Measurements from ENCODE around the gene EPHA4. TPM values are rescaled to one million over a fixed set of nuclear protein-coding genes. Genes with fewer than 3 reads are reported as not detected.

EPHA4 gene
- total and polyA plus RNA-seq, 2 donors (not counting 1 experiment from before 2014, with no cell fraction given) = 10.7 to 54.9 TPM

DNA sequence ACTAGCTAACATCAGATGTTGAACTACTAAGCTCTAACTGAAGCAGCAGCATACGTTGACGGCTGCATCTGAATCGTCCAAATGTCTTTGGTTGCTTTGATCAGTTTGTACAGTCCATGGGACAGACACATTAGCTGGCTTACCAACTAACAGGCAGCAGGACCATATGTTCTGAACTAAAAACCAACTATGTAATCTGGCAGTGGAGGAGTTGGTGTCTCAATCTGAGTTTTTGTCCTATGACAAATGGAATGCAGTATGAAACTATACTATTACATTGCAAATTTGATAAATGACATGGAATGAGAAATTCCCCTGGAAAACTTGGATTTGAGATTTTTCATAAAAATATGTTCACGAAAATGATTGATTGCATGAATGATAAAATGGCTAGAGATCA lies 79.5 kb downstream of the EPHA4 start:
- H3K4me1 Mint-ChIP-seq = peaks cover 6% of the 10 kb centered on the region
- TF ChIP-seq, protein P1, sequence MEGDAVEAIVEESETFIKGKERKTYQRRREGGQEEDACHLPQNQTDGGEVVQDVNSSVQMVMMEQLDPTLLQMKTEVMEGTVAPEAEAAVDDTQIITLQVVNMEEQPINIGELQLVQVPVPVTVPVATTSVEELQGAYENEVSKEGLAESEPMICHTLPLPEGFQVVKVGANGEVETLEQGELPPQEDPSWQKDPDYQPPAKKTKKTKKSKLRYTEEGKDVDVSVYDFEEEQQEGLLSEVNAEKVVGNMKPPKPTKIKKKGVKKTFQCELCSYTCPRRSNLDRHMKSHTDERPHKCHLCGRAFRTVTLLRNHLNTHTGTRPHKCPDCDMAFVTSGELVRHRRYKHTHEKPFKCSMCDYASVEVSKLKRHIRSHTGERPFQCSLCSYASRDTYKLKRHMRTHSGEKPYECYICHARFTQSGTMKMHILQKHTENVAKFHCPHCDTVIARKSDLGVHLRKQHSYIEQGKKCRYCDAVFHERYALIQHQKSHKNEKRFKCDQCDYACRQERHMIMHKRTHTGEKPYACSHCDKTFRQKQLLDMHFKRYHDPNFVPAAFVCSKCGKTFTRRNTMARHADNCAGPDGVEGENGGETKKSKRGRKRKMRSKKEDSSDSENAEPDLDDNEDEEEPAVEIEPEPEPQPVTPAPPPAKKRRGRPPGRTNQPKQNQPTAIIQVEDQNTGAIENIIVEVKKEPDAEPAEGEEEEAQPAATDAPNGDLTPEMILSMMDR (IDR thresholded peaks at IDR 0.05) = no peak
- TF ChIP-seq EZH2 (IDR thresholded peaks at IDR 0.05; ENCODE audit: borderline replicate concordance, insufficient read depth, low read depth, low read length, poor library complexity, severe bottlenecking) = no peak
- H3K27me3 Mint-ChIP-seq = no peaks in the 10 kb centered on the region
- Histone ChIP-seq H3K9ac (ENCODE audit: low read length) (no peak overlapping the region), H3K4me3 (ENCODE audit: control extremely low read depth in 1 of 5, extremely low read depth in 1 of 5, insufficient read depth in 1 of 5, low read depth in 2 of 5, low read length in 4 of 5) (no peak overlapping the region), H3K79me2 (ENCODE audit: control insufficient read depth, insufficient read depth, low read length) (no peaks in the 10 kb centered on the region), H3K4me2 (replicated peaks; ENCODE audit: low read depth, low read length, poor library complexity, severe bottlenecking) (no peak overlapping the region), H3K27me3 (replicated peaks in 1 of 4; ENCODE audit: control extremely low read depth in 1 of 4, control insufficient read depth in 3 of 4, insufficient read depth in 4 of 4, low read length in 3 of 4) (no peaks in the 10 kb centered on the region), H3K9me3 (ENCODE audit: control extremely low read depth in 1 of 3, control insufficient read depth in 2 of 3, insufficient read depth in 1 of 3, low read length in 2 of 3) (no peaks in the 10 kb centered on the region), H3K36me3 (replicated peaks in 1 of 2; ENCODE audit: control extremely low read depth in 1 of 2, control insufficient read depth in 1 of 2, extremely low read depth in 1 of 2, insufficient read depth in 2 of 2, low read length in 1 of 2) (no peaks in the 10 kb centered on the region), H2AFZ (ENCODE audit: insufficient read depth, low read depth, low read length, poor library complexity, severe bottlenecking) (no peak overlapping the region), H4K20me1 (ENCODE audit: control insufficient read depth, insufficient read depth, low read length, poor library complexity, severe bottlenecking) (no peaks in the 10 kb centered on the region), H3K27ac (ENCODE audit: low read length in 2 of 2) (no peak overlapping the region), H3K4me1 (ENCODE audit: control insufficient read depth in 2 of 2, insufficient read depth in 2 of 2, low read length in 2 of 2) (peaks cover 0 to 5% of the 10 kb centered on the region in 2 donors)
- H3K27ac Mint-ChIP-seq = no peak overlapping the region
- CTCF ChIA-PET = no interaction called here
- intact Hi-C loops (cut with micrococcal nuclease) = no loop called here
- DNase-seq = no peak
- H3K9me3 Mint-ChIP-seq (ENCODE audit: insufficient read depth) = no peaks in the 10 kb centered on the region
- POLR2A ChIA-PET = no interaction called here
- WGBS (ENCODE audit: insufficient coverage) = 94% methylated on average over 3 of the region's 4 CpGs
- H3K4me3 Mint-ChIP-seq = no peak overlapping the region
- no peak for ATAC-seq (ENCODE audit: low read depth)

DNA sequence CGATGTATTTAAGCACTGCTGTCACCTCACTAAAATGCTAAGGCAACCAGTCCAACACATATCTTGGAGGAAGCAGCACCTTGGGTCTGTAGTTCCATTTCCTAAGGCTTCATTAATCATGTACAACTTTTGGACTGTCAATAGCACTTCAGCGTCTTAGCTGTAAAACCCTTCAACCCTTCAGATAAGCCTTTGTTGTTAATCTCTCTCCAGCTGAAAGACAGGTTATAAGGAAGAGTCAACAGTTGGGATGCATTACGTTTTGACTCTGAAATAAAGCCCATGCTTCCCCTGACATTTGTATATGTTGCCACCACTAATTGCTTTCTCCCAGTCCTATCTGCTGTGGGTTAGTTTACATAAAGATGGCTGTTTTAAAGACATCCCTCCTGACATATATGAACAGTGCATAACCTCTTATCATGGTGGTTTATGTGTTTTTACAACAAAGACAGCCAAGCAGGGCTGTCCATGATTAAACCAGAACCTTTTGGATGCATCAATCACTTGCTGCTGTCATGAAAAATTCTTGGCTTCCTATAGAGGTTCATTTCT lies 81.5 kb downstream of the EPHA4 start:
- Histone ChIP-seq H2AFZ (ENCODE audit: insufficient read depth, low read depth, low read length, poor library complexity, severe bottlenecking) (no peak overlapping the region), H3K79me2 (ENCODE audit: control insufficient read depth, insufficient read depth, low read length) (no peaks in the 10 kb centered on the region), H3K36me3 (replicated peaks in 1 of 2; ENCODE audit: control extremely low read depth in 1 of 2, control insufficient read depth in 1 of 2, extremely low read depth in 1 of 2, insufficient read depth in 2 of 2, low read length in 1 of 2) (no peaks in the 10 kb centered on the region), H3K9me3 (ENCODE audit: control extremely low read depth in 1 of 3, control insufficient read depth in 2 of 3, insufficient read depth in 1 of 3, low read length in 2 of 3) (no peaks in the 10 kb centered on the region), H3K27me3 (replicated peaks in 1 of 4; ENCODE audit: control extremely low read depth in 1 of 4, control insufficient read depth in 3 of 4, insufficient read depth in 4 of 4, low read length in 3 of 4) (no peaks in the 10 kb centered on the region), H4K20me1 (ENCODE audit: control insufficient read depth, insufficient read depth, low read length, poor library complexity, severe bottlenecking) (no peaks in the 10 kb centered on the region), H3K4me2 (replicated peaks; ENCODE audit: low read depth, low read length, poor library complexity, severe bottlenecking) (no peak overlapping the region), H3K27ac (ENCODE audit: low read length in 2 of 2) (no peak overlapping the region), H3K4me3 (ENCODE audit: control extremely low read depth in 1 of 5, extremely low read depth in 1 of 5, insufficient read depth in 1 of 5, low read depth in 2 of 5, low read length in 4 of 5) (no peak overlapping the region), H3K4me1 (ENCODE audit: control insufficient read depth in 2 of 2, insufficient read depth in 2 of 2, low read length in 2 of 2) (peaks cover 4 to 5% of the 10 kb centered on the region in 2 donors), H3K9ac (ENCODE audit: low read length) (no peak overlapping the region)
- no peak for ATAC-seq (ENCODE audit: low read depth)
- Mint-ChIP-seq H3K27ac (no peak overlapping the region), H3K9me3 (ENCODE audit: insufficient read depth) (no peaks in the 10 kb centered on the region), H3K27me3 (no peaks in the 10 kb centered on the region), H3K4me3 (no peak overlapping the region), H3K4me1 (peaks cover 12% of the 10 kb centered on the region)
- TF ChIP-seq, protein P1 (IDR thresholded peaks at IDR 0.05) = no peak
- TF ChIP-seq EZH2 (IDR thresholded peaks at IDR 0.05; ENCODE audit: borderline replicate concordance, insufficient read depth, low read depth, low read length, poor library complexity, severe bottlenecking) = no peak
- CTCF ChIA-PET = interaction anchor here (0.7 kb wide), 1 partner anchor 1038 kb away, joined by 5 read pairs; no protein-coding TSS in a partner anchor
- POLR2A ChIA-PET = no interaction called here
- 8% methylated on average over 1 of the region's 3 CpGs for WGBS (ENCODE audit: insufficient coverage)
- no peak for DNase-seq
- intact Hi-C loops (cut with micrococcal nuclease) = no loop called here
